Measurements from ENCODE around the gene STX3. TPM values are rescaled to one million over a fixed set of nuclear protein-coding genes. Genes with fewer than 3 reads are reported as not detected.
A peak's percentile ranks its signal among the peaks of the same experiment; 100 is the strongest.

The STX3 gene
- polyA plus RNA-seq (2014; cell fraction: cytosol; rRNA removed), result 4.4 and 5.0 TPM in 2 replicates
- polyA plus RNA-seq (2014; cell fraction: nucleus; rRNA removed), result 2.3 and 4.3 TPM in 2 replicates

DNA sequence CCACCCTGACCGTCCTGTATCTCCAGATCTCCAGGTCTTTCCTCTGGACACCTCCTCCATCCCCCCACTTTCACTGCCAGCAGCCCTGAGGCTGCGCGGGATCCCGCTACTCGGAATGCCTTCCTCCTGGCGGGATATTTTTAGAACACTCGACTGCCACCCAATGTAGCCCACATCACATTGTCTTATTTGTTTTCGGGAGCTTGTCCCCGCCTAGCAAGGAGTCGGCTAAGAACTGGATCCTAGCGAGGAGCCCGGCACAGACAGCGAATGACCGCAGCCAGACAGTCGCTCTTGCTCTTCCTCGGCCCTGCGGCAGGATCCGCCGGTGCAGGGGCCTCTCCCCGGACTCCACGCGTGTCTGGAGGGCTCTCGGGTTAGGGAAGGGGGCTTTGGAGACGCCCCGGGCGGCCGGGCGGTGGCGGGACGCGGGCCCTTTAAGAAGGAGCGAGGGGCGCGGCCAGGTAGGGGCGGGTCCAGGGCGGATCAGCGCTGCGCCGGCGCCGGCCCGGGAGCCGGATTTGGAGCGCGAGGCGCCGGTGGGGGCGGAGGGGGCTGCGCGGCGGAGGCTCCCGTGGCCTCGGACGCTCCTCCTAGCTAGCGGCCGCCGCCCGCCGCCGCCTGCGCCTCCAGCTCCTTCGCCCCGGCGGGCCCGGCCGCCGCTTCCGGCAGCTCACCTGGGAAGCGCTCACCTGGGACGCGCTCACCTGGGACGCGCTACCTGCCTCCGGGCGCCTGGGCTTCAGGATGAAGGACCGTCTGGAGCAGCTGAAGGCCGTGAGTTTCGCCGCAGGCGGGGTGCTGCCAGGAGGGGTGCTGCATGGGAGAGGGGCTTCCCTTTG is at the start of gene STX3:
Gene STX3, plus strand, starts transcription at position 518 of the 842 bp plus-strand sequence. Its CDS starts 230 bp downstream, at position 748.
- peak; percentile 20 for DNase-seq (ENCODE audit: low spot score)

DNA sequence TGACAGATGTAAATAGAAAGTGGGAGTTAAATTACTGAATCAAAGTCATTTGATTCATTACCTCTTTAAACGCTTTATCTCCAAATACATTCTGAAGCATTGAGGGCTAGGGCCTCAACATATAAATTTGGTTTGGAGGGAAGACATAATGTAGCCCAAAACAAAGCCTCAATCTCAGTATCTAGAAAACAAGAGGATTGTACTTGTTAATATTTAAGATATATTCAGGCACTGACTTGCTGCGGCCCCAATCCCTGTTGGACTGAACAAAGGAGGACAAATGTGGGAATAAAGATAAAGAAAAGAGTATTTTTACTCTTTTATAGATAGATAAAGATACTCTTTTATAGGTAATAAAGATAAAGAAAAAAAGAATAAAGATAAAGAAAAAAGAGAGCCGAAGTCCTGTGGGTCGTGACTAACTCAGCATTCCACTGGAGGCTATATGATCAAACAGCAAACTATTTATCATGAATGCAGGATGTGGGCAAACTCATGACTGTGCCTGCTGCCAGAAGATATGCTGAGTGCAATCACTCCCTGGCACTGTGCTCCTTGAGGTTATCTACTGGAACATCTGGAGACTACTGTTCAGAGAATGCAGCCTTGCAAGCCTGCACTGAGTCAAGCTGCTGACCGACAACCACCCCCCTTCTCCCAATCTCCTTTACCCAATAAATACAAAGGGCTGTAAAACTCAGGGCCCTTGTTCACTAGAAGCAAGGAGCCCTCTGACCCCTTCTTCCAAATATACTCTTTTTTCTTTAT is 48.5 kb upstream of the STX3 start:
- no peak for DNase-seq (ENCODE audit: low spot score)

- no peak for DNase-seq (ENCODE audit: low spot score)
Measured at GRCh38 chr11:59707371-59707770, 47.8 kb upstream of the STX3 start.

DNA sequence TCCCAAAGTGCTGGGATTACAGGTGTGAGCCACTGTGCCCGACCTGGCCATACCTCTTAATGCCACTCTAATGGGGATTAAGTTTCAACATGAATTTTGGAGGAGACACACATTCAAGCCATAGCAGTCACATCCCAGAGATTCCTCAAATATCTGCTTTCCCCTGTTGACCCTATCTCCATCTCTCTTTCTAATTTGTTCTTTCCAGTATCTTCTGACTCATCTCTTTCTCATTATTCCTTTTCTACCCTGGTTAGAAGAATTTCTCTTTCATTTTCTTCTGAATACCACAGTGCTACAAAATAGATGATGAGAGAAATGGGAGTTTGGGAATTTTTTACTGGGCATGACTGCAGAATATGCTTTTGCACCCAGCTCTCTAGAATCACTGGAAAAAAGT is 46.6 kb upstream of the STX3 start:
- no peak for DNase-seq (ENCODE audit: low spot score)

GRCh38 chr11:59710136-59710847 is 44.9 kb upstream of the STX3 start:
- DNase-seq (ENCODE audit: low spot score), result no peak

DNA sequence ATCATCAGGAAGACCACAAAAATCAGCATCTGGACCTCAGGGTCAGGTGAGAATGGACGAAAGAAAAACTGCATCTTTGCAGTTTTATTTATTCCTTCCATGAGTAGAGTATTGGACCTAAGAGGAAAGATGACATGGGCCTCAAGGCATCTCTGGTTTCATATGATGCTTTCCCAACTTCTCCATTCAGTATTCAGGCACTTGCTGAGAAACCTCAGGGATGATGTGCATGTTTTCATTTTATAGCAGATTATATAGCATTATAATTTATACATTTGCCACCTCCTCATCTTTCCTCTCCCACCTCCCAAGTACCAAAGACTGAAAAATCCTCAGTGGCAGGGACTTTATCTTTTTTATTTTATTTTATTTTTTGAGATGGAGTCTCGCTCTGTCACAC is 41.4 kb upstream of the STX3 start, which contains the start of gene OR10V1:
Gene OR10V1, minus strand, starts transcription at position 101 of the 400 bp plus-strand sequence. Its CDS starts 0 bp downstream, at position 101.
- no peak for DNase-seq (ENCODE audit: low spot score)

GRCh38 chr11:59716051-59716450 is 39.1 kb upstream of the STX3 start:
- no peak for DNase-seq (ENCODE audit: low spot score)

- DNase-seq (ENCODE audit: low spot score), result no peak
Measured at GRCh38 chr11:59719556-59719955, 35.6 kb upstream of the STX3 start.

- no peak for DNase-seq (ENCODE audit: low spot score)
Measured at GRCh38 chr11:59724066-59724465, 31.1 kb upstream of the STX3 start.

GRCh38 chr11:59727426-59727825 is 27.8 kb upstream of the STX3 start:
- DNase-seq (ENCODE audit: low spot score), result no peak

DNA sequence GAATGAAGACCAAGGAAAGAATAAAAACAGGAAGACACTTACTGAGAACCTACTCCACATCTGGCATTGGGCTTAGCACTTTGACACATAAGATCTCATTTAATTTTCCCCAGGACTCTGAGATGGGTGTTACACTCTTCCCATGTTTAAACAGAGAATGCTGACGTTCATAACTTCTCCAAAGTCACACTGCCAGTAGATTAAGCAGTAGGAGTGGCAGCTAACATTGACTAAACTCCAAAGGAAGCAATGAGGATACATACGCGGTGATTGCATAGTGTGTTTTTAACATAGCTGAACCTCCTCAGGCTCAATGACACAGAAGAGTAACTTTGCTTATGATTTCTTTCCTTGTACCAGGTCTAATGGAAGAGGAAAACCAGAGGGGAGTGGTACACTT is 27.0 kb upstream of the STX3 start:
- no peak for DNase-seq (ENCODE audit: low spot score)

- no peak for DNase-seq (ENCODE audit: low spot score)
Measured at GRCh38 chr11:59728913-59729312, 26.3 kb upstream of the STX3 start.

DNA sequence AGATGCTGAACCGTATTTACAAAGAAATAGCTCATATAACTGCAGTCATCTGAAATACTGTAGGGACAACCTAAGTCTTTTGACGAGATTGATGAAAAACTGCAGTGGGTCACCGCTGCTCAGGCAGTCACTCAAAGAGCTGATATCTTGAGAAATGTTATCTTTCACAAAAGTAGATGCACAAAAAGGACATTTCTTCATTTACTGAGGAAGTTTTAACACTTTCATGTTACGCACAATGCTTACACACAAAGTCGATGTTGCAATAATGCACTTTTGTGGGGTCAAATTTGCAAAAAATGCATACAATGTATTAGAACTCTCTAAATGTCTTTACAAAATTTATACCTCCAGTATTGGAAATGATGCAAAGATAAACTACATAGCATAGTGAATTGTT is 25.3 kb upstream of the STX3 start:
- no peak for DNase-seq (ENCODE audit: low spot score)

- no peak for DNase-seq (ENCODE audit: low spot score)
Measured at GRCh38 chr11:59730896-59731565, 24.1 kb upstream of the STX3 start.

- no peak for DNase-seq (ENCODE audit: low spot score)
Measured at GRCh38 chr11:59746111-59746510, 9.1 kb upstream of the STX3 start.

DNA sequence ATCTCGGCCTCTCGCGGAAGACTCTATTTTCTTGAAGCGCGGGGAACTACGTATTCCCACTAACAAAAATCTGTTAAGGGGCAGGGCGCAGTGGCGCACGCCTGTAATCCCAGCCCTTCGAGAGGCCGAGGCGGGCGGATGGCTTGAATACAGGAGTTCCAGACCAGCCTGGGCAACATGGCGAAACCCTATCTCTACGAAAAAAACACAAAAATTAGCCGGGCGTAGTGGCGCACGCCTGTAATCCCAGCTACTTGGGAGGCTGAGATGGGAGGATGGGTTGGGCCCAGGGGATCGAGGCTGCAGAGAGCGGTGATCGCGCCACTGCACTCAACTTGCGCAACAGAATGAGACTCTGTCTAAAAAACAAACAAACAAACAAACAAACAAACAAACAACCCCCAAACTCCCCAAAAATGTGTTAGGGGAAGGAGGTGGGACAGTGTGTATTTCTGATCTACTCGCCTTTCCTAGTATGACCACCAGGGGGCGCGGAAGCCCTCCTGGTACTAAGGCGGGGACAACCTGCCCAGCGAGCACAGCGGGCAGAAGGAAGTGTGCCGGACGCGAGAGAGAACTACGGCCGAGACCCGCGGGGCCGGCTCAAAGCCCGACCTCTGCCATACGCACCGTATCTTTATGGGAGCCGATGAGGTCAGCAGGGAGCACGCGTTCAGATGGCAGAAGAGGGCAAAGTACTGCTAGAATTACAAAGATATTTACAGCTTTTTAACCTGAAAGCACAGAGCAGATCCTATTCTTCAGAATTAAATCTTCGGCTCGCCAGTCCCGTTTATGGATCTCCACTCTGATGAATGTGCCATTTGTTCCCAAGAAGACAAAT is 1.3 kb upstream of the STX3 start:
- peak; percentile 67 for DNase-seq (ENCODE audit: low spot score)

DNA sequence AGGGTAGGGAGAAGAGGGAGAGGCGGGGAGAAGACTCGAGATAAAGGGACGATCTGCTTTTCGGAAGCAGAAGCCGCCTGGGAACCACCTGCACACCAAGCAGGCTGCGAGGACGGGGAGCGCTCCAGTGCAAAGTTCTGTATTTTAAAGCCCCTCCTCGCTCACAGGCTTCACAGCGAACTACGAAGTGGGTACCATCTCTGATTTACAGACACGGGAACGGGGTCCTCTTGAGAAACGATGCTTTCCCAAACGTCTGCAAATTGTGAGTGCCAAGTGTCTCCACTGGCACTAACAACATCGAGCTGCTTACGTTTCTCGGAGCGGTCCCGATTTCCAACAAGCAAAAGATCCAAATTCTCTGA is 700 bp upstream of the STX3 start:
- DNase-seq (ENCODE audit: low spot score), result no peak

DNA sequence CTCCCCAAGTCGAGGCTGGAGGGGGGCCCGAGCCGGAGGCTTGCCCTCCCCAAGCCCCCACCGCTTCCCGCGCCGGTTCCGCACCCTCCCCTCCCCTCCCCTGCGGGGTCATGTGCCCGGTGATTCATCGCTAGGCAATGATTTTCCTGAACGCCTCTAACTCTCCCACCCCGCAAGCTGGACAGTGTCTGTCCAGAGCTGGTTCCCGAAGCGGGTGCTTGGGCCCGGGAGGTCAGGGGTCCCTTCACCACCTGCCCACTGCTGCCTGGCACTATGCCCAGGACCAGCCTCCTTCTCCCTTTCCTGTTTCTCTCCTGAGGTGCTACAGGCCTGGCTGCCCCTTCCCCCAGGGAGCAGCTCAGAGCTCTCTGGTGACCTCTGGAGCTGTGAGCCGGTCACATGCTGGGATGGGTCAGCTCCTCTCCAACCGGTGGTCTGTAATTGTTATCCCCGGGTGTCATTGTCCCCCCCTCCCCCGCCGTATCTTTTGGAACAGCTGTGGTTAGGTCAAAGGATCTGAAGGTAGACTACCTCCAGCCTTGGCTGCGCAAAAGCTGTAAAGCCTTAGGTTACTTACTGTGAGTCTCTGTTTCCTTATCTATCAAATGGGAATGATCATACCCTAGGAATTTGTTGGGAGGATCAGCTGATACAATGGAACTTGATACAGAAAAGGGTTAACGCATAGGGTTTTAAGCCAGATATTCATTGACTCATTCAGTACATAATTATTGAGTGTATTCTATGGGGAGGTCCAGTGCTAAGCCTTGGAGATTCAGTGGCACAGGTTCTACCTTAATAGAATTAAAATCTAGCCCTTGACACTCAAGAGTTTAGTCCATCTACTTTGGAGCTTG is 753 bp downstream of the STX3 start:
- peak; percentile 7 for DNase-seq (ENCODE audit: low spot score)

DNA sequence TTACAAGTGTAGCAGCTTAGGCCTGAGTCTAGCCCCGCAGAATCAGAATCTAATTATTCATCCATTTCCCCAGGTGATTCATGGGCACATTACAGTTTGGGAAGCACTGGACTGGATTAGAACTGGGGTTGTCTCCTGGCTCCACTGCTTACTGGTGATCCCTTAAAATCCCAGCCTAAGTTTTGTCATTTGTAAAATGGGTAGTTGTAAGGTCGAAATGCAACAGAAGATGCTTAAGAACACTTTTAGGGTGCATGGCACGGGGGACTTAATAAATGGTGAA is 1.3 kb downstream of the STX3 start:
- DNase-seq (ENCODE audit: low spot score), result no peak

DNA sequence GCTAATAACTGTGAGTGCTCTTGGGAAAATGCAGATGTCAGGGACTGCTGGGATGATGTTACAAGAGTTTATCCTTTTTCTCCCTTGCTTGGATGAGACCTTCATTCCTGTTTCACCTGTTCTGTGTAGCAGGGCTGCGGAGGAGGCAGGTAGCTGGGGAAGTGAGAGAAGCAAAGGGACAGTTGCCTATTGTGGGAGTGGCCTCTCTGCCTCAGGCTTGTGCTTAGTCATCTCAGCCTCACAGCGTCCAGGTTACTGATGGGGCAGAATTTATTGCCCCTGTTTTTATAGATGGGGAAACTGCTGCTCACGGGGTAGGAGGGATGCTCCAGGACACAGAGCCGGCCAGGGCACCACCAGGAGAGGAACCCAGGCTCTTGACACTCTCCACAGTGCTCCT is 1.7 kb downstream of the STX3 start:
- no peak for DNase-seq (ENCODE audit: low spot score)

All from SK-N-DZ (cell line).